ENCODE results near the gene MLXIP.
A peak's percentile ranks its signal among the peaks of the same experiment; 100 is the strongest.
"Not testable (repeated sequence)": the region's sequence is repeated elsewhere in the genome, so short reads cannot be mapped to it uniquely, and the experiment has no call there.

MLXIP gene

GRCh38 chr12:122056406-122056805 lies 22.1 kb upstream of the MLXIP start:
- not testable (repeated sequence) for DNase-seq

GRCh38 chr12:122057007-122057735 lies 21.4 kb upstream of the MLXIP start:
- no peak for DNase-seq

GRCh38 chr12:122057769-122058168 lies 20.8 kb upstream of the MLXIP start:
- DNase-seq = no peak

GRCh38 chr12:122058549-122059149 lies 19.9 kb upstream of the MLXIP start:
- no peak for DNase-seq

GRCh38 chr12:122059203-122059960 lies 19.2 kb upstream of the MLXIP start:
- DNase-seq = no peak

- no peak for DNase-seq
Measured at GRCh38 chr12:122060081-122060501, 18.5 kb upstream of the MLXIP start.

GRCh38 chr12:122061253-122061652 lies 17.3 kb upstream of the MLXIP start:
- no peak for DNase-seq

GRCh38 chr12:122062832-122063693 lies 15.5 kb upstream of the MLXIP start:
- no peak for DNase-seq

GRCh38 chr12:122063694-122064024 lies 14.9 kb upstream of the MLXIP start:
- no peak for DNase-seq

- DNase-seq = peak; percentile 78
Measured at GRCh38 chr12:122064025-122064777, 14.4 kb upstream of the MLXIP start.

- DNase-seq = no peak
Measured at GRCh38 chr12:122064780-122065588, 13.6 kb upstream of the MLXIP start.

GRCh38 chr12:122067548-122067947 lies 11.0 kb upstream of the MLXIP start:
- DNase-seq = no peak

GRCh38 chr12:122067966-122068365 lies 10.6 kb upstream of the MLXIP start:
- DNase-seq = no peak

- DNase-seq = no peak
Measured at GRCh38 chr12:122072031-122072970, 6.3 kb upstream of the MLXIP start.

- DNase-seq = no peak
Measured at GRCh38 chr12:122073815-122074214, 4.7 kb upstream of the MLXIP start.

GRCh38 chr12:122076743-122077495 lies 1.6 kb upstream of the MLXIP start:
- no peak for DNase-seq

- DNase-seq = no peak
Measured at GRCh38 chr12:122079033-122079531, 526 bp downstream of the MLXIP start.

- DNase-seq = no peak
Measured at GRCh38 chr12:122079532-122080081, 1.1 kb downstream of the MLXIP start.
